Measurements from ENCODE around the gene CD81. TPM values are rescaled to one million over a fixed set of nuclear protein-coding genes. Genes with fewer than 3 reads are reported as not detected.
"Not testable (repeated sequence)": the region's sequence is repeated elsewhere in the genome, so short reads cannot be mapped to it uniquely, and the experiment has no call there.

Gene CD81
- total and polyA plus RNA-seq, 5 experiments from 2014 or later = 15.3 to 92.1 (median 62.0) TPM

- H3K36me3 Mint-ChIP-seq = no peaks in the 10 kb centered on the region
- DNase-seq (no peak), ATAC-seq (no peak)
- POLR2A ChIA-PET = no interaction called here
- no peaks in the 10 kb centered on the region for H3K4me1 Mint-ChIP-seq
- H3K9me3 Mint-ChIP-seq = no peaks in the 10 kb centered on the region
- H3K4me3 Mint-ChIP-seq = no peak overlapping the region
- H3K27me3 Mint-ChIP-seq = no peaks in the 10 kb centered on the region
- H3K27ac Mint-ChIP-seq = no peak overlapping the region
These were observed 17.6 kb upstream of the CD81 start for GRCh38 chr11:2359557-2359956.

GRCh38 chr11:2360081-2360642 is 16.9 kb upstream of the CD81 start:
- DNase-seq (no peak), ATAC-seq (no peak)
- H3K36me3 Mint-ChIP-seq = no peaks in the 10 kb centered on the region
- H3K4me1 Mint-ChIP-seq = no peaks in the 10 kb centered on the region
- no peaks in the 10 kb centered on the region for H3K9me3 Mint-ChIP-seq
- no peak overlapping the region for H3K4me3 Mint-ChIP-seq
- no peak overlapping the region for H3K27ac Mint-ChIP-seq
- no peaks in the 10 kb centered on the region for H3K27me3 Mint-ChIP-seq
- POLR2A ChIA-PET = no interaction called here

GRCh38 chr11:2361565-2361964 is 15.5 kb upstream of the CD81 start:
- POLR2A ChIA-PET = no interaction called here
- Mint-ChIP-seq H3K4me1 (no peaks in the 10 kb centered on the region), H3K4me3 (no peak overlapping the region), H3K9me3 (no peaks in the 10 kb centered on the region), H3K36me3 (no peaks in the 10 kb centered on the region), H3K27ac (peak overlapping the region in 1 of 10 donors; percentile 5), H3K27me3 (no peaks in the 10 kb centered on the region)
- ATAC-seq (no peak), DNase-seq (no peak)

- ATAC-seq (no peak), DNase-seq (no peak)
- POLR2A ChIA-PET = no interaction called here
- no peaks in the 10 kb centered on the region for H3K9me3 Mint-ChIP-seq
- no peaks in the 10 kb centered on the region for H3K27me3 Mint-ChIP-seq
- no peaks in the 10 kb centered on the region for H3K36me3 Mint-ChIP-seq
- H3K4me1 Mint-ChIP-seq = no peaks in the 10 kb centered on the region
- peak overlapping the region in 1 of 10 donors; percentile 5 for H3K27ac Mint-ChIP-seq
- H3K4me3 Mint-ChIP-seq = no peak overlapping the region
These were observed 14.7 kb upstream of the CD81 start for GRCh38 chr11:2362414-2362813.

GRCh38 chr11:2363130-2363529 is 14.0 kb upstream of the CD81 start:
- Mint-ChIP-seq H3K9me3 (no peaks in the 10 kb centered on the region), H3K27ac (no peak overlapping the region)
- POLR2A ChIA-PET = no interaction called here

GRCh38 chr11:2363577-2364370 is 13.3 kb upstream of the CD81 start:
- DNase-seq (no peak), ATAC-seq (no peak)
- H3K27me3 Mint-ChIP-seq = peaks cover 0 to 2% (median 0%) of the 10 kb centered on the region in 5 donors
- no peak overlapping the region for H3K4me3 Mint-ChIP-seq
- no peak overlapping the region for H3K27ac Mint-ChIP-seq
- no peaks in the 10 kb centered on the region for H3K36me3 Mint-ChIP-seq
- peaks cover 0 to 2% (median 0%) of the 10 kb centered on the region in 4 donors for H3K4me1 Mint-ChIP-seq
- H3K9me3 Mint-ChIP-seq = no peaks in the 10 kb centered on the region
- POLR2A ChIA-PET = interaction anchor here (0.7 kb wide), 2 partner anchors 25 to 37 kb away, joined by 4 to 5 read pairs; partner anchors contain the start of gene TSSC4

More at GRCh38 chr11:2363130-2363529, 14.0 kb upstream of the CD81 start:
- H3K4me3 Mint-ChIP-seq = no peak overlapping the region
- no peaks in the 10 kb centered on the region for H3K27me3 Mint-ChIP-seq
- H3K4me1 Mint-ChIP-seq = peaks cover 0 to 2% (median 0%) of the 10 kb centered on the region in 4 donors
- no peaks in the 10 kb centered on the region for H3K36me3 Mint-ChIP-seq
- ATAC-seq = no peak
- DNase-seq = no peak

- not testable (repeated sequence) for H3K27me3 Mint-ChIP-seq, H3K9me3 Mint-ChIP-seq, H3K4me1 Mint-ChIP-seq, H3K4me3 Mint-ChIP-seq, H3K36me3 Mint-ChIP-seq, DNase-seq, ATAC-seq
- H3K27ac Mint-ChIP-seq = peak overlapping the region in 1 of 10 donors; percentile 20
- POLR2A ChIA-PET = interaction anchor here (0.7 kb wide), 2 partner anchors 24 to 36 kb away, joined by 4 to 5 read pairs; partner anchors contain the start of gene TSSC4
These were observed 12.7 kb upstream of the CD81 start for GRCh38 chr11:2364386-2364785.

GRCh38 chr11:2365571-2366210 is 11.4 kb upstream of the CD81 start:
- Mint-ChIP-seq H3K27ac (no peak overlapping the region), H3K36me3 (no peaks in the 10 kb centered on the region), H3K4me3 (no peak overlapping the region), H3K4me1 (peaks cover 0 to 2% (median 0%) of the 10 kb centered on the region in 4 donors), H3K27me3 (peaks cover 0 to 2% (median 0%) of the 10 kb centered on the region in 5 donors), H3K9me3 (no peaks in the 10 kb centered on the region)
- DNase-seq = no peak
- no peak for ATAC-seq
- POLR2A ChIA-PET = no interaction called here

GRCh38 chr11:2366276-2366675 is 10.8 kb upstream of the CD81 start:
- Mint-ChIP-seq H3K4me3 (no peak overlapping the region), H3K9me3 (no peaks in the 10 kb centered on the region), H3K27me3 (peaks cover 0 to 2% (median 0%) of the 10 kb centered on the region in 5 donors), H3K27ac (no peak overlapping the region), H3K4me1 (peaks cover 0 to 2% (median 0%) of the 10 kb centered on the region in 4 donors), H3K36me3 (no peaks in the 10 kb centered on the region)
- POLR2A ChIA-PET = no interaction called here
- DNase-seq = no peak
- ATAC-seq = no peak

- POLR2A ChIA-PET = no interaction called here
- Mint-ChIP-seq H3K27ac (peak overlapping the region in 1 of 10 donors; percentile 11), H3K36me3 (no peaks in the 10 kb centered on the region), H3K27me3 (peaks cover 0 to 2% (median 0%) of the 10 kb centered on the region in 5 donors), H3K4me1 (peaks cover 0 to 2% (median 0%) of the 10 kb centered on the region in 4 donors), H3K4me3 (no peak overlapping the region), H3K9me3 (no peaks in the 10 kb centered on the region)
- no peak for ATAC-seq
- DNase-seq = no peak
These were observed 10.4 kb upstream of the CD81 start for GRCh38 chr11:2366733-2367132.

- peaks cover 0 to 2% (median 0%) of the 10 kb centered on the region in 5 donors for H3K27me3 Mint-ChIP-seq
- H3K4me1 Mint-ChIP-seq = peaks cover 0 to 2% (median 0%) of the 10 kb centered on the region in 4 donors
- POLR2A ChIA-PET = interaction anchor here (0.6 kb wide), 1 partner anchor 1064 kb away, joined by 6 read pairs; no protein-coding TSS in a partner anchor
- no peak overlapping the region for H3K27ac Mint-ChIP-seq
- no peak for ATAC-seq
- no peak for DNase-seq
- no peak overlapping the region for H3K4me3 Mint-ChIP-seq
- H3K36me3 Mint-ChIP-seq = no peaks in the 10 kb centered on the region
- H3K9me3 Mint-ChIP-seq = no peaks in the 10 kb centered on the region
These were observed 9.6 kb upstream of the CD81 start for GRCh38 chr11:2367266-2368160.

- H3K4me3 Mint-ChIP-seq = no peak overlapping the region
- DNase-seq (no peak), ATAC-seq (no peak)
- H3K27ac Mint-ChIP-seq = no peak overlapping the region
- H3K27me3 Mint-ChIP-seq = peaks cover 0 to 2% (median 0%) of the 10 kb centered on the region in 5 donors
- H3K9me3 Mint-ChIP-seq = no peaks in the 10 kb centered on the region
- POLR2A ChIA-PET = interaction anchor here (0.6 kb wide), 1 partner anchor 1065 kb away, joined by 6 read pairs; no protein-coding TSS in a partner anchor
- H3K36me3 Mint-ChIP-seq = no peaks in the 10 kb centered on the region
- H3K4me1 Mint-ChIP-seq = peaks cover 0 to 2% (median 0%) of the 10 kb centered on the region in 4 donors
These were observed 8.8 kb upstream of the CD81 start for GRCh38 chr11:2368178-2368850.
